Left ventricle myocardium superior (tissue), 1 donor: ENCODE measurements around the gene ACOX3. TPM values are rescaled to one million over a fixed set of nuclear protein-coding genes. Genes with fewer than 3 reads are reported as not detected.
A peak's percentile ranks its signal among the peaks of the same experiment; 100 is the strongest.
"Not testable (repeated sequence)": the region's sequence is repeated elsewhere in the genome, so short reads cannot be mapped to it uniquely, and the experiment has no call there.

Experiments used
- ATAC-seq: fragments of 200-7000 bp; cut with Tn5 transposase; one replicate; pipeline ENCODE4 v1.9.1; 2020; ENCODE audit warnings: mild to moderate bottlenecking, moderate library complexity
- DNase-seq: peaks from one replicate; pipeline ENCODE4 v3.0.0-alpha.2; 2020
- intact Hi-C: fragments of 100-400 bp; cut with micrococcal nuclease; formaldehyde crosslinking; loops from one replicate; pipeline ENCODE4 v1.11.0; 2022
- total RNA-seq: library from RNA; stranded (reverse); fragmentation: NEBNext Ultra II Directional; extraction: Animal tissue kit (Norgen Biotek cat#: 25700); gene quantifications from one replicate; pipeline ENCODE4 v1.2.1, GENCODE V29; 2021
- donor health status: DM: no; HTN: yes; CAD: no; lungs with severe emphysema.

ACOX3 gene
- total RNA-seq, 1 donor from 2014 or later, result 25.8 TPM

DNA sequence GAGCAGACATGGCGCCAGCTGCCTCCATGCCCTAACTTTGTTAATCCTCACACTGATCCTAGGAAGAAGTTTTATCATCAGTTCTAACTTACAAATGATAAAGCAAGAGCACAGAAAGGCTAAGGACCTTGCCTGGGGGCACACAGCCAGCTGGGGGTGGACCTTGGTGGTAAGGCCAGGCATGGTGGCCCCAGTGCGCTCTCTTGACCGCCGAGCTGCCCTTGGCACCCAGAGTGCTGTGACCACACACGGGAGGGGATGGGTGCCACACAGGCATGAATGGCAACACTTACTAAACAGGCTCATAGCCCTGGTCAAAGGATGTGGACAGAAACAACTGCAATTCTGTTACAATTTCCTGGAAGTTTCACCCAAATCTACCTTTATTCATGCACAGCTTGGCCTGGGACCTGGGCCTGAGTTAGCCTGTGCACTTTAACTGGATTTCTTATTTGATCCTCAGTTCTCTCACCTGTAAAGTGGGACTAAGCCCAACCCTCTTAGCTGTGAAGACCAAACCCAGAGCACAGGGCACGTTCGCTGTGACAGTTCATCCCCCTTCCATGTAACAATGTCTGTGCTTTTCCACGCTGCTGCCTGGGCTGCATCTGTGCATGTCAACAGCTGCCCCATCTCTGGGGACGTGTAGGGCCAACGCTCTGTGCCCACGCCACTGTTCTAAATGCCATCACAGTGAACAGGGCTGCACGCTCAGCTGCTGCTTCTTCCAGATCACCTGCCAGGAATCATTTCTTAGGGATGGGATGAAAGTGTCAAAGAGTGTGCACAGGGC lies 44.8 kb downstream of the ACOX3 start:
- ATAC-seq (no peak), DNase-seq (peak; percentile 23)
- intact Hi-C loops, result no loop called here

DNA sequence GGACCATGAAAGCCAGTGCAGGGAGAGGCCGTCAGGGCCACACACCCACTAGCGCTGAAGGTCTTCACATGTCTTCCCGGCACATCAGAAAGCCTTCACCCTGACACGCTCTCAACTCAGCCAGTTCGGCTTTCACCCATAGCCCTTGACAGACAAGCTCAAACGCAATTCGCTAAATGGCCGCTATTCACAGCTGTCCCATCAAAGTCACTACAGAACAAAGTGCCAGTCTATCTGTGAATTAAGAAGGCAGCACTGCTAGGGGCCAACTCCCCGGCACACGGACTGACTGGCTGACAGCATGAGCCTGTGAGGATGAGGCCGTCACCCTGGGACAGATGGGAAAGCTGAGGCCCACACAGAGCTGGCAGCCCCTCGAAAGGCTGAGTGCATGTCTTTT lies 45.7 kb downstream of the ACOX3 start:
- DNase-seq, result peak; percentile 28

DNA sequence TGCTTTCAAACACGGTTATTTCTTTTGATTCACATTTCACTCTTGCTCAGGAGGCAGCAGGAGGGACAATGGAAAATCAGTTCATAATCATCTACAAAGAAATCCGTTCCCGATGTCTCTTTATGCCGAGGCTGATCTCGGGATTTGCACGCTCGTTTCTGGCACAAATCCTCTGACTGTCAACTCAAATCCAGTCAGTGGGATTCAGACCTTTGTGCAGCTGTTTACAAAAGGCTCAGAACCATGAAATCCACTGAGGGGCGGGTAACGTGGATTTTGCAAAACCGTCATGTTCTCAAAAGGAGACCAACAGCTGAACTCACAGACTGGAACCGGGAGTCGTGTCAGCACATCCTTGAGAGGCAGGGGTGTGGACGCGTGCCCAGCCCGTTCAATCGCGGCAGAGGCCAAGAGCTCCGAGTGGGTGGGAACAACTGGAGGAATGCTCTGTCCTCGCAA lies 46.4 kb downstream of the ACOX3 start:
- DNase-seq (peak; percentile 91), ATAC-seq (peak; percentile 89)
- intact Hi-C loops, result no loop called here

More for the DNA sequence above, 45.7 kb downstream of the ACOX3 start:
- ATAC-seq, result peak; percentile 1
- intact Hi-C loops, result no loop called here

DNA sequence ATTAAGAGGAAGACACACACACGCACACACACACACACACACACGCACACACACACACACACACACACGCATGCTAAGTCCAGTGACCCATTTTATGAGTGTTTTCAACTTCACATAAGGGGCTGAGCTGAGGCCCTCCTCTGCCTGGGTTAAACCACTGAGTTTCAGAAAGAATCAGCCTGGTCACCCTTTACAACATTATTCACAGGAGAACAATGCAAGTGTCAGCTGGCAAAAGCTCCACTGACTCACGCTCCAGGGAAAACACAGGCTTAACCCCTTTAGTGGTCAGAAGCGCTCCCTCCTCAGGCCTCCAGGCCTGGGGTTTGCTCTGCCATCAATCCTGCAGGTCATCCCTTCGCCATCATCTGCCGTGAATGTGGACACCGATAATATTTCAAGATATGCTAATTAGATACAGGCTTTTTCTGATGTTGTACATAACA lies 46.9 kb downstream of the ACOX3 start:
- intact Hi-C loops, result no loop called here
- DNase-seq, result peak; percentile 61
- peak; percentile 79 for ATAC-seq

DNA sequence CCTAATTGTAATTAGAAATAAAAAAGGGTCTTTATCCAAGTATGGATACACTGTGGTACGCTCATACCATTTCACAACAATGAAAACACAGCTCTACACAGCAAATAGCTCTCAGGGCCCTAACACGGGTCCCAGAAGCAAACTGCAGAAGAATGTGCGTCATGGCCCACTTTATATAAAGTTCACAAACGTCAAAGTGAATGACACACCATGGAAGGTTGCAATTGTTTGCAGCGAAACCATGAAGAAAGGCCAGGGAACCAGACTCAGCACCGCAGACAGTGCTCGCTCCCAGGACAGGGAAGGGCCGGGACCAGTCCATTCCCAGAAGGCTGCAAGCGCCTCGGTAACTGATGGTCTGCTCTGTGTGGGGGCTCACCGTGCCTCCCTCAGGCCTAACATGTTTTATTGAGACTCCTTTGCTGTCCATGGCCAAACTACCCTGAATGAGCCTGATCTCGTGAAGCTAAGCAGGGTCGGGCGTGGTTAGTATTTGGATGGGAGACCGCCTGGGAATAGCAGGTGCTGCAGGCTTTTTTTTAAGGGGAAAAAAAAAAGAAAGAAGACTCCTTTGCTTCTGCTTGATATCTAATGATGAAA lies 47.8 kb downstream of the ACOX3 start:
- ATAC-seq (no peak), DNase-seq (peak; percentile 21)
- intact Hi-C loops, result no loop called here

DNA sequence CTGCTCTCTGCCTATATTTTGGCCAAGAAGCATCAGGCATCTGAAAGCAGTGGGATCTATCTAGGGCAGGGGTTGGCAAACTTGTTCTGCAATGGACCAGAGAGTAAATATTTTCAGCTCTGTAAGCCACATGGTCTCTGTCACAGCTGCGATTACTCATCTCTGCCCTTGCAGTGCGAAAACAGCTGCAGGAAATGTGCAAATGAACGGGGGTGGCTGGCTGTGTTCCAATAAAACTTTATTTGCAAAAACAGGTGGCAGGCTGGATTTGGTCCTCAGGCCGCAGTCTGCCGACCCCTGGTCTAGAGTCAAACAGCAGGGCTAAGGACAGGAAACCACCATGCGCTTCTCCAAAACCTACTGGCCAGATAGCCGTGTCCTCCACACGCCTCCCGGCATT lies 48.6 kb downstream of the ACOX3 start:
- DNase-seq, result peak; percentile 73
- intact Hi-C loops, result no loop called here
- ATAC-seq, result peak; percentile 46

DNA sequence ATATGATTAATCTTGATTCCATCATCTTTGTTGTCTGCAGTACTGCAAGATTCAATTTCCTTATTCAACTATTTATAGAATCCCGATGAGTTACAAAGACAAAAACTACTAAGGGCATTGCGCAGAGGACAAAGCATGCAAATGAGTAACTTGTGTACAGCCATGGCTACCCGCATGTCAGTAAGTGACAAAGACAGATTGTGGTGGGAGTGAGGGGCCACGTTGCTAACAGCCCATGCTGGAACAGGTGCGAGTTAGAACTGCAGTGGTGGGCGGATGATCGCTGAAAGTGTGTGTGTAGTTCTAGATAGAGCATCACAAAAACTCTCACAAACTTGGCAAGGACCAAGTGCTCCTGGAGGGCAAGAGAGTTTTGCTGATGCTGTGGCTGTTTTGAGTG lies 49.5 kb downstream of the ACOX3 start:
- ATAC-seq (no peak), DNase-seq (no peak)
- intact Hi-C loops, result no loop called here

DNA sequence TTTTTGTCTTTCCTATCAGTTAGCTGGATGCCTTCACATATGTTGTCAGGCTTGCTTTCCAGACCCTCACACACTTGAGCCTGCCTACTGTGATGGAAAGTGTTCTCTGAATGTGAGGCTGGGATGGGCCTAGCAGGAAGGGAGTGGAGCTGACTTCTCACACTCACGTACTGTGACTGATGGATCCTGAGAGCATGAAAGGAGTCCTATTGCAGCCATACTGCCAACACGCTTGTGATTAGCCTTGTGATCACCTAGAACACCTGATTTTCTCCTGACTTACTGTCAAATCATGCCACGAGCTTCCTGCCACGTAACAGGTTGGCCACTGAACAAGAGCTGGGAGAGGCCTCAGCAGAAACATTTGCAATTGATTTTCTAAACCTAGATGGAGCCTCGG lies 49.9 kb downstream of the ACOX3 start:
- ATAC-seq (no peak), DNase-seq (no peak)
- intact Hi-C loops, result no loop called here

DNA sequence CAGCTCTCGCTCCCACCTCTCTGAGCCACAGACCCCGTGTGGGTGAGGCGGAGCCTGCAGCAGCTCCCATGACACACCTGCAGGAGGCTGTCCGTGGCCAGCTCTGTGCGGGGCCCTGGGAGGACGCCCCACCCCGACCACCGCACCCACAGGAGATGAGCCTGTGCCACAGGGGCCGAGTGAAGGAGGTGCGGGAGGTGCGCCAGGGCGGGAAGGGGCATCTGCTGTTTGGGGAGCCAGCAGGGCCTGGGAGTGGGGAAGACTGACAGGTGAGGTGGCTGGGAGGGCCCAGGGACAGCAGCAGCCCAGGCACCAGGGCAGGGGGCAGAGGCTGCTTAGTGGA lies 52.0 kb downstream of the ACOX3 start:
- peak; percentile 26 for DNase-seq
- intact Hi-C loops, result no loop called here
- ATAC-seq, result no peak

DNA sequence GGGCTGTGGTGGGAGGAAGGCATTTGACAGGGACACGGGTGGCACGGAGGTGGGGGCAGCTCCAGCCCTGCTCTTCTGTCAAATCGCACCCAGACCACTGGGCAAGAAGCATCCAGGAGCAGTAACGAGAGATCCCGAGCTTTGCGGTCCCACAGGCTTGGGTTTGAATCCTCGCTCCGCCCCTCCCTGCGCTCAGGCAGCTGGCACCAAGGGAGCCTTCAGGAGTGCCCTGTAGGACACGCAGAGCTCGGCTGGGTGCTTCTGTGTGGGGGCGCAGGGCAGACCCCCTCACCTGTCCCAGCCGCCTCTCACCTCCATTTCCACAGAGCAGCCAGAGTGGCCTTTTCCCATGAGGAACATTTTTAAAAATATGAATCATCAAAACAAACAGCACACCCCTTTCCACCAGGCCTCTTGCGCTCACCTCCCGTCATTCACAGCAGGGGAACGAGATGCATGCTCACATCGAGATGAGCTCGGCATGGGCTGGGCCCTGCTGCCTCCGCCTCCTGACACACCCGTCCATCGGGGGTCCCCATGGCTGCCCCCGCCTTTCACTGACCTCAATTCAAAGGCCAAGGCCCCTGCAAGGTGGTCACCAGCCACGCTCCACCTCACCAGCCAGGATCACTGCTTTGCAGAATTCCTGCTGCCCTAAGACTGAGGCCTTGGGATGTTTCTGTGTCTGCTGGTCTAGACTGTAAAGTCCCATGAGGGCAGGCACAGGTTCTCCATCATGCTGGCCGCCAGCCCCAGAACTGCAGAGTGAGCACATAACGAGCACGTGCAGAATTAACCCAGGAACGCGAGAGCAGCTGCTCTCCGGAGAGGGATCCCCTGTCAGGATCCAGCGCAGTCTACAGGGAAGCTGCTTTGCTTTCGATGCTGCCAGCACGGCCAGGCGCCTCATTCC lies 52.7 kb downstream of the ACOX3 start:
- no peak for DNase-seq

DNA sequence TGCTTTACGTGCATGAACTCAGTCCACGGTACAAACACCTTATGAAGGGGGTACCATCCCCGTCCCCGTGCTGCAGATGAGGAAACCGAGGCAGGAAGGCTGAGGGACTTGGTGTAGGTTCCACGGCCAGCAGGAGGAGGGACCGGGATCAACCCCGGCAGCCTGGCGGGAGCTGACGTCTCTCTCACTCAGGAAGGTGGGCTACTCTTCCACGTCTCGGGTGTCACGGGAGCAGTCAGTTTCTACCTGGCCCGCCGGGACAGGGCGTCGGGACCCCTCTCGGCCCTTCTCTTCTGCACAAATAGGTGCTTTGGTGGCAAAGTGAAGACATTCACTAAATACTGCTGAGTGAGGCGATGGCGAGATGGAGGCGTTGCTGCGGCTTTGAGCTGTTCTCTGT lies 53.3 kb downstream of the ACOX3 start:
- intact Hi-C loops, result no loop called here
- ATAC-seq, result no peak
- peak; percentile 25 for DNase-seq

More for the DNA sequence above, 52.7 kb downstream of the ACOX3 start:
- no peak for ATAC-seq
- intact Hi-C loops, result no loop called here

DNA sequence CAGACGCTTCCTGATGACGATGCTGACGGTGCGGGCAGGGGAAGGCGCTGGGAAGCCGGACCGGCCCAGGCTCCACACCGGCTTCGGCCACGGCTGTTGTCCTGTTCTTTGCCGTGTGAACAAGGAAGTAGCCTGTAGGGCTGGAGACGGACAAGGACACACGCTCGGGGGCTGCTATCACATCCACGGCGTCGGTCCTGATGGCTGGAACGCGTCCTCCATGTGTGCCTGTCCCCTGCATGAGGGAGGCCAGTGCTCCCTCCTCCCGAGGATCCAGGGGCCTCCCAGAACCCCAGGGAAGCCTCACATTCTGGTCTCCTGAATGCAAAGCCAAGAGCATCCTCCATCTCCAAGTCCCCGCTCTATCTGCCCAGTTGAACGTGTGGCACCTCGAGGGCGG lies 53.8 kb downstream of the ACOX3 start:
- ATAC-seq, result no peak
- DNase-seq, result peak; percentile 24
- intact Hi-C loops, result no loop called here

DNA sequence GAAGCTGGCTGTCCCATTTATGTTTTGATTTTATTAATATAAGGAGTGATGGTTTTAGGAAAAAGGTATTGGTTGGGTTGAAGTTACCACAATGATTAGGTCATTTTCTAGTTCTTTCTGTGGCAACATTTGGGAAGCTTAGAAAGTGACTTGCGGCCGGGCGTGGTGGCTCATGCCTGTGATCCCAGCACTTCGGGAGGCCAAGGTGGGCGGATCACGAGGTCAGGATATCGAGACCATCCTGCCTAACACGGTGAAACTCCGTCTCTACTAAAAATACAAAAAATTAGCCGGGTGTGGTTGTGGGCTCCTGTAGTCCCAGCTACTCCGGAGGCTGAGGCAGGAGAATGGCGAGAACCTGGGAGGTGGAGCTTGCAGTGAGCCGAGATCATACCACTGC lies 54.4 kb downstream of the ACOX3 start:
- ATAC-seq, DNase-seq, intact Hi-C loops: not testable (repeated sequence)

DNA sequence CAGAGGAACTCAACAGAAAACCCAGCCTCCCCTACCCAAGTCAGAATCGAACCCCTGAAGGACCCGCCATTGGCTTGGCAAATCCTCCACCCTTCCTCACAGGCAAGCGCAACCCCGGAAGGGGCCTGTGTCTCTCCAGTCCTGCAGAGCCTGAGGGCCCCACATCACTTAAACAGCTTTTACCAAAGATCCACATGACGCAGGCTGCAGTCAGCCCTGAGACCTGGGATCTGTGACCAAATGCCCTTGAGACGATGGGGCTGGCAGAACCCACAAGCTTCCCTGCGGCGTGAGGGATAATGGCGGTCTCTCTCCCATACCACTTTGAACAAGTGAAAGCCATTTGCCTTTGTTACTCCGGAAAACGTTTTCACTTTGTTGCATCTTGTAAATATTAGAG lies 54.9 kb downstream of the ACOX3 start:
- ATAC-seq, result no peak
- DNase-seq, result peak; percentile 24
- intact Hi-C loops, result no loop called here

DNA sequence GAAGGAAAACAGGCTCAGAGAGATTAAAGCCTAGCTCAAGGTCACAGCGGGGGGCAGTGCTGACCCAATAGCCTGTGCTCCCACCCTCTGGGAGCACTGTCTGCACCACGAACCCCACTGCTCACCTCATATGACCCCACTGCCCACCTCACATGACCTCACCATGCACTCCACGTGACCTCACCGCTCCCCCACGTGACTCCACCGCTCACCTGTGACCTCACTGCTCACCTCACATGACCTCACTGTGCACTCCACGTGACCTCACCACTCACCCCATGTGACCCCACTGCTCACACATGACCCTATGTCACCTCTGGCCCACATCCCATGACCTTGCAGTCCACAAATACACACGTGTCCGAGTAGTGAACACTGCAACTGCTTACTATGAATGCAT lies 55.4 kb downstream of the ACOX3 start:
- intact Hi-C loops, result no loop called here
- DNase-seq (peak; percentile 25), ATAC-seq (no peak)

DNA sequence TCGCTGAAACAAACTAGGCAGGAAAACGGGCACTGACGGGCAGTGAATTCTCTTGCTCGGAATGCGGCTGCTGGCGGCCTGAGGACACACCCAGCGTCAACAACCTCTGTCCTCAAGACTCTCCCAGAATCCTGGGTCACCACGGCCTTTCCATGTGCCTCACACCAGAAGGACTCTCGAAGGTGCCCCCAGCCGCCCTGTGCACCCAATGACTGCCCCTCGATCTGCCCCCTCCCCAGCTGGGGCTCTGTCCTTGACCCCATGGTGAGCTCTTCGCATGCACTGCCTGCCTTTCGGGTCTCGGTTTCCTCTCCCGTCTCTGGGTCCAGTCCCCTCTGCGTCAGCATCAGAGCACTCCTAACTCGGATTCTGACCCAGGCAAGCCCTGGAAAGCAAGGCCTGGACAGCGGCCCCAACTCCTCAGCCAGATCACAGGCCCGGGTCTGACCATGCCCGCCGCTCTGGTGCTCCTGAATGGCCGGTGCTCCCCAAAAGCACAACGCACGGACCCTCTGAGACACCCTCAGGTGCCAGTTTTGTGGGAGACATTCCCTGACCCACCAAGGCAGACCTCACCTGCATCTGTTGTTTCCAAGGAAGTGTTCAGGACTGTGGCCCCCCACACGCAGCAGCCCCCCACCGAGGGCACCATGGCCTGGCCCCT lies 56.0 kb downstream of the ACOX3 start:
- intact Hi-C loops, result no loop called here
- ATAC-seq, result no peak
- DNase-seq, result peak; percentile 27

DNA sequence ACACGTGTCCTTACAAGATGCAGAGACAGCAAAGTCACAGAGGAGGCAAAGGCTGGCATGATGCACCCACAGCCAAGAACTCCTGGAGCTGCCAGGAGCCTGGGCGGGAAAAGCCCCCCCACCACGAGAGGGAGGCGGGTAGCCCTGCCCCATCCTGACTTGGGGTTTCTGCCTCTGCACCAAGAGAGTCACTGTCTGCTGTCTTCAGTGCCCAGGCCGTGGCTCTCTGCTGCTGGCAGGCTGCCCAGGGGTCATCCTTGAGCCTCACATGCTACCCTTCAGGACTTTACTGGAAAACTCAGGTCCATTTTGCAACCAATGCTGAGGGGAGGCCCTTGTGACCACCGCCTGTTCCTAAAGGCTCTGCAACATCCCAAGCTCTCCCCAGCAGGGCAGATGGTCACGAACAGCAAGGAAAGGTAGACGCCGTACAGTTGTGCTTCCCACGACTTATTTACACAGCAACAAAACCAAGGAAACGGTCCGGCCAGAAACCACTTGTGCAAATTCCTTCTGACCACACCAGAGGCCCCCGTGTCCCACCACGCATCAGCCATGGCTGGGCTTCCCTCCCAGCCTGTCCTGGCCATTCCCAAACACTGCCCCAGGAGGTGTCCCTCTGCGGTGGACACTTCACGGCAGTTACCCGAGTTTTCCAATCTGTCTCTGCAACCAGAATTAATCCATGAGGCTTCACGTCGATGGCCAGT lies 56.9 kb downstream of the ACOX3 start:
- ATAC-seq (no peak), DNase-seq (peak; percentile 42)
- intact Hi-C loops, result no loop called here

DNA sequence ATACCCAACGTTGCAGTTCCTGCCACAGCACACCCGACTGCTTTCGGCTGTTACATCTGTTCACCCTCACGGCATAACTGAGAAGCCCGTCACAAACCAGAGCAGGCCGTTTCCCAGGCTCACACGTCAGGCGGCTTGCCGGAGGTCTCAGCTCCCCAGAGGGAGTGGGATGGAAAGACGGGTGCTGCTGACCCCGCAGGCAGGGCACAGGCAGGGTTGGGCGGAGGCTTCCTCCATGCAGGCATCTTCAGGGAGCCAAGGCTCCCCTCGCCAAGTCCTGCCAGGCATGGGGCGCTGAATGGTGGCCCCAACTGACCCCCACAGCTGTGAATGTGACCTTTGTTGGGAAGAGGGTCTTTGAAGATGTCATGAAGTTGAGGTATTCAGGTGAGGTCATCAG lies 57.5 kb downstream of the ACOX3 start:
- DNase-seq, result peak; percentile 20
- intact Hi-C loops, result no loop called here
- ATAC-seq, result no peak
